ENCODE results near the gene REC8. TPM values are rescaled to one million over a fixed set of nuclear protein-coding genes. Genes with fewer than 3 reads are reported as not detected.

REC8 gene
- total RNA-seq, 1 experiment from 2014 or later, result 0.54 TPM

GRCh38 chr14:24159777-24160498 is 11.9 kb upstream of the REC8 start:
- no peak for DNase-seq (ENCODE audit: low spot score)

- no peak for DNase-seq (ENCODE audit: low spot score)
Measured at GRCh38 chr14:24160499-24160849, 11.4 kb upstream of the REC8 start.

- DNase-seq (ENCODE audit: low spot score), result peak; percentile 95
Measured at GRCh38 chr14:24160850-24161804, 10.8 kb upstream of the REC8 start, which contains the start of gene IRF9. IRF9 (plus strand) TSS chr14:24161265; CDS start chr14:24162145, 880 bp downstream.

- no peak for DNase-seq (ENCODE audit: low spot score)
Measured at GRCh38 chr14:24162093-24162492, 9.8 kb upstream of the REC8 start.

GRCh38 chr14:24164518-24164991 is 7.3 kb upstream of the REC8 start:
- no peak for DNase-seq (ENCODE audit: low spot score)

GRCh38 chr14:24165785-24166184 is 6.1 kb upstream of the REC8 start:
- DNase-seq (ENCODE audit: low spot score), result no peak

GRCh38 chr14:24167469-24168114 is 4.3 kb upstream of the REC8 start:
- no peak for DNase-seq (ENCODE audit: low spot score)

- DNase-seq (ENCODE audit: low spot score), result no peak
Measured at GRCh38 chr14:24172261-24172860, 481 bp downstream of the REC8 start.

- DNase-seq (ENCODE audit: low spot score), result no peak
Measured at GRCh38 chr14:24172871-24173281, 996 bp downstream of the REC8 start.

- no peak for DNase-seq (ENCODE audit: low spot score)
Measured at GRCh38 chr14:24176599-24176998, 4.7 kb downstream of the REC8 start.

- DNase-seq (ENCODE audit: low spot score), result no peak
Measured at GRCh38 chr14:24177041-24177825, 5.4 kb downstream of the REC8 start.

- no peak for DNase-seq (ENCODE audit: low spot score)
Measured at GRCh38 chr14:24177891-24178290, 6.0 kb downstream of the REC8 start.

- no peak for DNase-seq (ENCODE audit: low spot score)
Measured at GRCh38 chr14:24178399-24179178, 6.7 kb downstream of the REC8 start.

- no peak for DNase-seq (ENCODE audit: low spot score)
Measured at GRCh38 chr14:24179294-24179960, 7.5 kb downstream of the REC8 start.

GRCh38 chr14:24179961-24180796 is 8.3 kb downstream of the REC8 start:
- peak; percentile 43 for DNase-seq (ENCODE audit: low spot score)

- no peak for DNase-seq (ENCODE audit: low spot score)
Measured at GRCh38 chr14:24181371-24182077, 9.6 kb downstream of the REC8 start.

- no peak for DNase-seq (ENCODE audit: low spot score)
Measured at GRCh38 chr14:24182110-24182882, 10.4 kb downstream of the REC8 start.
